Right ventricle myocardium superior (tissue), 1 donor: ENCODE measurements around the gene USP37. TPM values are rescaled to one million over a fixed set of nuclear protein-coding genes. Genes with fewer than 3 reads are reported as not detected.

Experiments
- microRNA-seq: library from miRNA; unstranded; fragments of <30 nt; microRNA quantifications from one replicate; pipeline ENCODE4 v1.2.0, GENCODE V29; 2020
- total RNA-seq: library from RNA; stranded (reverse); fragmentation: NEBNext Ultra II Directional; extraction: Animal tissue kit (Norgen Biotek cat#: 25700); gene quantifications from one replicate; pipeline ENCODE4 v1.2.1, GENCODE V29; 2021
- donor health status: DM: no; HTN: yes; CAD: no; lungs with severe emphysema.

Gene USP37
- total RNA-seq, 1 donor from 2014 or later, result 5.9 TPM

Small RNAs within 50 kb of the gene (microRNA-seq; reads per million reads assigned to microRNA genes)
- 47,831 reads per million, percentile 99 among the genes with 10 or more reads in this experiment for gene MIR26B

Other genes with a start within 250 kb of the USP37 start
- not detected for gene CATIP, start 211.5 kb downstream of the USP37 start, total RNA-seq
- gene SLC11A1, start 186.1 kb downstream of the USP37 start, total RNA-seq, result 4.4 TPM
- gene CTDSP1, start 168.5 kb downstream of the USP37 start, total RNA-seq, result 85.1 TPM
- not detected for gene VIL1, start 149.2 kb downstream of the USP37 start, total RNA-seq
- 17.7 TPM for gene CNOT9, start 488 bp upstream of the USP37 start, total RNA-seq
- gene PLCD4, start 39.5 kb upstream of the USP37 start, total RNA-seq, result 0.62 TPM
- 20.5 TPM for gene ZNF142, start 91.3 kb upstream of the USP37 start, total RNA-seq
- 47.6 TPM for gene BCS1L, start 91.3 kb upstream of the USP37 start, total RNA-seq
- 12.4 TPM for gene RNF25, start 103.7 kb upstream of the USP37 start, total RNA-seq
- 3.9 TPM for gene STK36, start 103.7 kb upstream of the USP37 start, total RNA-seq
- gene TTLL4, start 142.5 kb upstream of the USP37 start, total RNA-seq, result 5.6 TPM
- 10.5 TPM for gene CYP27A1, start 213.8 kb upstream of the USP37 start, total RNA-seq